Prostate gland (tissue), 2 donors: ENCODE measurements around the gene EDRF1. TPM values are rescaled to one million over a fixed set of nuclear protein-coding genes. Genes with fewer than 3 reads are reported as not detected.

Source experiments
- DNase-seq: peaks from one replicate; pipeline ENCODE4 v3.0.0-alpha.2; 2019; ENCODE audit warnings: low spot score
- H3K27ac ChIP-seq, 2 donors: fragments of 200-600 bp; sonication (generic); 2 replicates each; pipeline ENCODE4 v1.5.1; 2017 to 2019
- H3K27me3 ChIP-seq: fragments of 200-600 bp; sonication (generic); replicated peaks from 2 replicates; pipeline ENCODE4 v1.5.1; 2019; ENCODE audit not compliant: insufficient read depth
- H3K36me3 ChIP-seq, 2 donors: fragments of 200-600 bp; sonication (generic); 1 replicate in 1 of 2; 2 replicates in 1 of 2; pipeline versions ENCODE4 v1.5.1 to v1.8.1; 2017 to 2019
- H3K4me1 ChIP-seq: fragments of 200-600 bp; sonication (generic); replicated peaks from 2 replicates; pipeline ENCODE4 v1.5.1; 2019
- H3K4me3 ChIP-seq, 2 donors: fragments of 200-600 bp; sonication (generic); 2 replicates each; pipeline ENCODE4 v1.5.1; 2017 to 2019
- H3K9me3 ChIP-seq: fragments of 200-600 bp; sonication (generic); 2 replicates; pipeline ENCODE4 v1.5.1; 2017
- CTCF ChIP-seq, 4 experiments: fragments of 200-600 bp in 2 of 4; fragments of 450-650 bp in 2 of 4; sonication (generic) in 2 of 4; IDR thresholded peaks; 1 replicate in 3 of 4; 2 replicates in 1 of 4; pipeline ENCODE4 v1.5.1; 2016 to 2019; ENCODE audit warnings: antibody characterized with exemption in 4 of 4, mild to moderate bottlenecking in 2 of 4, moderate library complexity in 2 of 4
- POLR2A ChIP-seq: fragments of 450-650 bp; IDR thresholded peaks from one replicate; pipeline ENCODE4 v1.6.1; 2016; ENCODE audit warnings: antibody characterized with exemption, mild to moderate bottlenecking
- POLR2AphosphoS5 ChIP-seq: sonication (generic); formaldehyde crosslinking; IDR thresholded peaks from one replicate; pipeline ENCODE4 v1.6.1; 2017; ENCODE audit warnings: antibody characterized with exemption
- WGBS: methylation state at CpG from one replicate; pipeline ENCODE4 v1.1.5; 2018; 5-methylcytosine and 5-hydroxymethylcytosine counted together
- intact Hi-C: fragments of 100-400 bp; cut with DNase I; formaldehyde crosslinking; loops from one replicate; pipeline ENCODE4 v1.14.2; 2022
- total RNA-seq, 2 donors: library from RNA; depleted of rRNA; stranded (reverse); fragments of >200 nt; gene quantifications; one replicate each; pipeline ENCODE4 v1.1.0, GENCODE V29; 2016

EDRF1 gene
- total RNA-seq, 2 donors from 2014 or later: 18.9 to 49.6 TPM

GRCh38 chr10:125756196-125756595, 36.7 kb downstream of the EDRF1 start:
- Histone ChIP-seq H3K4me1 (no peaks in the 10 kb centered on the region), H3K36me3 (no peaks in the 10 kb centered on the region), H3K9me3 (no peaks in the 10 kb centered on the region), H3K27me3 (no peaks in the 10 kb centered on the region), H3K4me3 (no peak overlapping the region), H3K27ac (peak overlapping the region in 1 of 2 donors; percentile 20)
- peak; percentile 20 for DNase-seq
- TF ChIP-seq POLR2AphosphoS5: peak; percentile 85
- TF ChIP-seq CTCF (IDR thresholded peaks at IDR 0.05): no peak
- WGBS: 33% methylated on average over 5 of the region's 5 CpGs
- intact Hi-C loops: no loop called here

- H3K4me3 ChIP-seq: no peak overlapping the region
- DNase-seq: no peak
- no peak for TF ChIP-seq POLR2A
- no peaks in the 10 kb centered on the region for H3K27me3 ChIP-seq
- 65% methylated on average over 5 of the region's 5 CpGs for WGBS
- H3K27ac ChIP-seq: peak overlapping the region in 1 of 2 donors; percentile 20
- no peaks in the 10 kb centered on the region for H3K9me3 ChIP-seq
- H3K36me3 ChIP-seq: no peaks in the 10 kb centered on the region
- intact Hi-C loops: no loop called here
- no peaks in the 10 kb centered on the region for H3K4me1 ChIP-seq
Observed at GRCh38 chr10:125756853-125757487, 37.5 kb downstream of the EDRF1 start.

DNA sequence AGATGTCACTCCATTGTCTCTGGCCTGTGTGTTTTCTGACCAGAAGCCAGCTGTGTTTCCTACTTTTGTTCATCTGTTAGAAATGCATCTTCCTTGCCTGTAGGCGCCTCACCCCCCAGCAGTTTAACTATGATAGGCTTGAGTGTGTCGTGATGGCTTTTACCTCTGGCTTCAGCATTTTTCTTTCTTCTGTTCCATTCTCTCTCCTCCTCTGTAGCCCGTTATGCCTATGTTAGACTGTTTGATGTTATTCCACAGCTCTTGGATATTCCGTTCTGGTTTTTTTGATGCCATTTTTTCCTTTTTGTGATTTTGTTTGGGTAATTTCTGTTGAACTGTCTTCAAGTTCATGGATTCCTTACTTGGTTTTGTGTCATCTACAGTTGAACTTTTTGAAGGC, 38.2 kb downstream of the EDRF1 start:
- DNase-seq: no peak
- Histone ChIP-seq H3K9me3 (no peaks in the 10 kb centered on the region), H3K36me3 (no peaks in the 10 kb centered on the region), H3K27ac (no peak overlapping the region), H3K4me3 (no peak overlapping the region), H3K4me1 (no peaks in the 10 kb centered on the region), H3K27me3 (no peaks in the 10 kb centered on the region)
- intact Hi-C loops: no loop called here
- 99% methylated on average over 4 of the region's 4 CpGs for WGBS
- TF ChIP-seq POLR2A: no peak
- no peak for TF ChIP-seq POLR2AphosphoS5
- TF ChIP-seq CTCF (IDR thresholded peaks at IDR 0.05): no peak

- whole genome bisulfite sequencing: 44% methylated on average over 1 of the region's 1 CpG
- Histone ChIP-seq H3K27ac (no peak overlapping the region), H3K9me3 (no peaks in the 10 kb centered on the region), H3K4me1 (no peaks in the 10 kb centered on the region), H3K4me3 (no peak overlapping the region), H3K36me3 (no peaks in the 10 kb centered on the region), H3K27me3 (no peaks in the 10 kb centered on the region)
- intact Hi-C loops: no loop called here
- TF ChIP-seq POLR2A (no peak), CTCF (IDR thresholded peaks at IDR 0.05) (no peak), POLR2AphosphoS5 (no peak)
- DNase-seq: no peak
Observed at GRCh38 chr10:125761961-125762360, 42.5 kb downstream of the EDRF1 start.

DNA sequence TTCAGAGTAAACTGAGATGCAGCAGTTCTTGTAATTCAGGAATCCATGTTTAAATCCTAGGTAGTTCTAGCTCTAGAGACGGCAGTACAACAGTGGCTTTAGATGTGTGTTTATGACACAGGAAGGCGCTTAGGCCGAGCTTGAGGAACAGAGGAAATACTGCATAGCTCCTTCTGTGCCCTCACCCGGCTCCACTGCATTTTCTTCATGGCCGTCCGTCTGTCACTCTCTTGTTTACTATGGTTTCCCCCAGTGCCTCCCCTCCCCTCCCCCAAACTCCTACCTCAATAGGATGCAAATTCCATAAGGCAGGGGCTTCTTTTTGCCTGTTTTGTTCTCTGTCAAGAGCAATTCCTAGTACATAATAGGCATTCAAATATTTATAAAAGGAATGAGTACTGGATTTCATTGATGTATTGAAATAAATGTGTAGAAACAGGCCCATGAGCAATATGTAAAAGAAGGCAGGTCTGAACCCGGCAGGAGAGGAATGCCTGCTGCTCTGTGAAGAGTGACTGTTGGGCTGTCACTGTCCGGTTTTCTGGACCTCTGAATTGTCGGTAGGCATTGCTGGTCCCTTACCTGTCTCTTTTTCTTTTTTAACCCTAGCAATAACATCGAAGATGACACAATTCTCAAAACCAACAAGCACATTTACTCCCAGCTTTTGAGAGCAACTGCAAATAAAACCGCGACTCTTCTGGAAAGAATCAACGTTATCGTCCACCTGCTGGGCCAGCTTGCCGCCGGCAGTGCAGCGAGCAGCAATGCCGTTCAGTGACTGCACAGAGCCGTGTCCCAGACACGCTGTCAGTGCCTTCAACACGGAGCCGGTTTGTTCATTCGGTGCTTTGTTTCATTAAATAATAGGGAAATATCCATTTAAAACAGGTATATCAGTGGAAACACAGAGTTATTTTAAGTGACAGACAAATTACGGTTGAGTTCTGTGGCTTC, 43.5 kb downstream of the EDRF1 start:
- intact Hi-C loops: no loop called here
- Histone ChIP-seq H3K27ac (no peak overlapping the region), H3K4me3 (no peak overlapping the region), H3K4me1 (no peaks in the 10 kb centered on the region), H3K36me3 (no peaks in the 10 kb centered on the region), H3K9me3 (no peaks in the 10 kb centered on the region), H3K27me3 (no peaks in the 10 kb centered on the region)
- no peak for TF ChIP-seq POLR2A
- no peak for TF ChIP-seq POLR2AphosphoS5
- TF ChIP-seq CTCF (IDR thresholded peaks at IDR 0.05): no peak
- 65% methylated on average over 24 of the region's 24 CpGs for WGBS
- DNase-seq: no peak
